NCI-H2081 (cell line): Measurements from ENCODE around the gene TEX2.
A peak's percentile ranks its signal among the peaks of the same experiment; 100 is the strongest.

ENCODE experiments used
- DNase-seq, 2 experiments: peaks; one replicate each; lab custom pipeline; 2025; lab: John Stamatoyannopoulos, UW

Gene TEX2

GRCh38 chr17:64269687-64270649 lies 6.9 kb upstream of the TEX2 start:
- DNase-seq = no peak

GRCh38 chr17:64264891-64265290 lies 1.8 kb upstream of the TEX2 start:
- DNase-seq = no peak

GRCh38 chr17:64262198-64262999 lies 661 bp downstream of the TEX2 start:
- DNase-seq = peak; percentile 26 to 32

DNA sequence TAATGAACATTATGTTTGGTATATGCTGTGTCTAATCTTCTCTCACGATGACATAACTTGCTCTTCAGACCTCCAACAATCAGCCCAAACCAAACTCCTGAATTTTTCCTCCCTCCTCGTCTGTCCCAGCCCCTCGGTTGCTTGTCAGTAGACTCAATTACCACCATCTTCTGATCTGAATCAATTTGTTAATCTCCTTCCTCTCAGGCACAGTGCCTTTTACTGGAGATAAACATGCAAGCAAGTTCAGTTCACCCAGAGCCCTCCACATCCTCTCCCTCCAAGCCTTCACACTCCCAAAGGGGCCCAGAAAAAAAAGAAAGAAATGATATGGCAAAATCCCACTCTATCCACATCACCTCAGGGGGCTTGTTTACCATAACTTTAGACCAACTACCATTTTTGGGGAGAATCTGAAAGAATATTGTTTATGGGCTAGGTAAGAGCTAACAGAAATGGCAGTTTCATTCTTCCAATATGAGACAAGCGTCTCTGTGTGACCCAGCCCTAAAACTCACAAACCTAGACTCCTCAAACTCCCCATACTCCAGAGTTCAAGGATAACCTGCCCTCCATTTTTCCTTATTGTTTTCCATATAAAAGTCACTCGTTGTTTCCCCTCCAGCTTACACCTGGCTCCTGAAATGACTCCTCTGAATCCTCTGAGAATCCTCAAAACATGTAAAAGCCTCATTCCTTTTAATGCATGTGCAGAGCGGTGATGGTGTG lies 1.5 kb downstream of the TEX2 start:
- DNase-seq = no peak

- no peak for DNase-seq
Observed at GRCh38 chr17:64260886-64261285, 2.2 kb downstream of the TEX2 start.

DNA sequence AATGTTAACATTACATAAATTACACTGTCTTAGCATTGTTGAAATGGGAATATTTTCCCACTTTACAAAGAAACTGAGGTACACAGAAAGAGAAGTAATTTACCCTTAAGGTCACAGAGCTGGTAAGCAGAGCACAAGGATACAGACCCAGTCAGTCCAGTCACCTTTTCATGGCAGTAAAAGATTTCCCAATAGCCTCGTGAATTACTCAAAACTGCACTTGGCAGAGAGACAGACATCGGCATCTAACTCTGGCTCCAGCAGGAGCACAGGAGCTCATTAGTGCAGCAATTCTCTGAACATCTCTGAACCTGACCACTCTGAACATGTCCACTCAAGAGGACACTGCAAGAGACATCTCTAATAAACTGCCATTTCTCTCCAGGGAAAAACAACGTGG lies 3.1 kb downstream of the TEX2 start:
- DNase-seq = no peak

DNA sequence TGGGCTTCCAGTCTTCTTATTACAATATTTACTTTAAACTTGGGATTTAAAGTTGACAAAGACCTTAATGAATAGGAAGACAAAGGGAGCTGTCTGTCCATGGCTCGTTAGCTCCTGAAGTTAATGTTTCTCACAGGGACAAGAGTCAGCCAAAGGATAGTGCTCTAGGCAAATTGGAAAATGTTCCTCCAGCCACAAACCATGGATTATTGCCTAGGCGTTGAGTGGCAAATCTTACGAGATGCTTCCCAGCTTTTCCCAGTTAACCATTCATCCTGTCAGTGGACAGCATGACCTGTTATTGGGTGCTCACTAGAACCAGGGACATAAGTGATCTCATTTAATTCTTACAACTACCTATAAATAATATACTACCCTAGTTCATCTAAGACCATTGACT lies 3.6 kb downstream of the TEX2 start:
- no peak for DNase-seq

- DNase-seq = no peak
Observed at GRCh38 chr17:64256913-64257807, 5.9 kb downstream of the TEX2 start.

DNA sequence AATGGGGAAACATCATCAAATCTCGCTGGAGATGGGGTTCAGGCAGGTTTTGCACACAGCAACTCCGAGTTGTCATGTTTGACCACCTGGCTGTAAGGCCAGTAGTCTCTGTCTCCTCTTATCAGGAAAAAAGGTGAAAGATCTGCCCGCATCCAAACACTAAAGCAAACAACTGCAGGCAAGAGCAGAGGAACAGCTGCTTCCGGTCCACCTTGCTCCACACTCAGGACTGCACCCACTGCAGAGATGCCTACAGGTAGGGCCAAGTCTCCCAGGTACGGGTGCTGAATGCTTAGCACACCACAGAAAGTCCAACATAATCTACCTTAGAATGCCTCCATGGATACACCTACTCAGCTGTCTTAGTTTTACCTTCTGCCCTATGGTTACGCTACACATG lies 7.3 kb downstream of the TEX2 start:
- no peak for DNase-seq

GRCh38 chr17:64254755-64255154 lies 8.3 kb downstream of the TEX2 start:
- no peak for DNase-seq

DNA sequence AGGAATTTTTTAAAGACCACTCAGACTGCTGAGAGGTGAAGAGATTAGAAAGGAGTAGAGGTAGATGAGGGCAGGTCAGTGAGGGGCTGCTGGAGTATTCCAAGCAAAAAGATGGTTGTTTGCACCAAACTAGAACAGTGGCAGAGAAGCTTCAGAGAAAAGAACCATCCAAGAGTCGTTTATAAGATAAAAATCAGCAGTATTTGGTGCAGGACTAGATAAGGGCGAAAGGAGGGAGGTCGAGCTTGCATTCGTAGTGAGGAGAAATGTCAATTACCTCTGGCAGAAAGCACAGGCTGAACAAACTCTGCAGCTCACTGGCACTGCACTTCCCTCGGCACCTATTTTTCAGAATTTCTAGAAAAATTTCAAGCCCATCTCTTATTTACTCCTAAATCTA lies 9.6 kb downstream of the TEX2 start:
- DNase-seq = no peak

DNA sequence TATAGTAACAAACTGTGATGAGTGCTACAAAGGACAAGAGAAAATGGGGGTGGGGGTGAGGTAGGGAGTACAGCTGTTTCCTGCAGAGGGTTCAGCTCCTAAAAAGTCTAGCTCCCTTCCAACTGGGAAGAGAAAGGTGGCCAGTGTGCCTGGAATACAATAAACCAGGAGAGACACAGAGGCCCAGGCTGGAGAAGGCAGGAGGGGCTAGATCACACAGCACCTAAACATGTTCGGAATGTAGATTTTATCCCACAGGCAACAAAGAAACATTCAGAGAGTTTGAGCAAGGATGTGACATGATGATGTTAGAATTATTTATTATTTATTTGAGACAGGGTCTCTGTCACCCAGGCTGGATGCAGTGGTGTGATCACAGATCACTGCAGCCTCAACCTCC lies 10.2 kb downstream of the TEX2 start:
- DNase-seq = no peak

DNA sequence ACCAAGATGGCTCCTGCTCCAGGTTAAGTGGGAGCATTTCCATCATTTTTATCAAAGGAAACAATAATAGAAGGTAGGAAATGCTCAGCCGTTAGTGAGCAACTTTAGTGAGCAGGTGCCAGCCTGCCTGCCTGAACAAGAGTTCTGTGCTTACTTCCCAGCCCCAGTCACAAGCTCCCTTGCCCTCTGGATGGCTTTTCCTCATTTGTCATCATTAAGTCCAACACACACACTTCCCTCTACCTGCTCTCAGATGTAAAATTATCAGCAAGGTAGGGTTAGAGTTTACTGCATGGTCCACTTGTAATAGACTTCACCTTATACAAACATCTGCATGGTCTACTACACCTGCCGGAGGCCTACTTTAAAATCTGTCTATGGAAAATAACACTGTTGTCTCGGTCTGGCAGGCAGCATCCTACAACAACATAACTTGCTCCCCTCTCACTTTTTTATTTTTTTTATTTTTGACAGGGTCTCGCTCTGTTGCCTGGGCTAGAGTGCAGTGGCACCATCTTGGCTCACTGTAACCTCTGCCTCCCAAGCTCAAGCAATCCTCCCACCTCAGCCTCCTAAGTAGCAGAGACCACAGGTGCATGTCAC lies 12.7 kb downstream of the TEX2 start:
- no peak for DNase-seq

GRCh38 chr17:64247836-64248235 lies 15.2 kb downstream of the TEX2 start:
- no peak for DNase-seq

DNA sequence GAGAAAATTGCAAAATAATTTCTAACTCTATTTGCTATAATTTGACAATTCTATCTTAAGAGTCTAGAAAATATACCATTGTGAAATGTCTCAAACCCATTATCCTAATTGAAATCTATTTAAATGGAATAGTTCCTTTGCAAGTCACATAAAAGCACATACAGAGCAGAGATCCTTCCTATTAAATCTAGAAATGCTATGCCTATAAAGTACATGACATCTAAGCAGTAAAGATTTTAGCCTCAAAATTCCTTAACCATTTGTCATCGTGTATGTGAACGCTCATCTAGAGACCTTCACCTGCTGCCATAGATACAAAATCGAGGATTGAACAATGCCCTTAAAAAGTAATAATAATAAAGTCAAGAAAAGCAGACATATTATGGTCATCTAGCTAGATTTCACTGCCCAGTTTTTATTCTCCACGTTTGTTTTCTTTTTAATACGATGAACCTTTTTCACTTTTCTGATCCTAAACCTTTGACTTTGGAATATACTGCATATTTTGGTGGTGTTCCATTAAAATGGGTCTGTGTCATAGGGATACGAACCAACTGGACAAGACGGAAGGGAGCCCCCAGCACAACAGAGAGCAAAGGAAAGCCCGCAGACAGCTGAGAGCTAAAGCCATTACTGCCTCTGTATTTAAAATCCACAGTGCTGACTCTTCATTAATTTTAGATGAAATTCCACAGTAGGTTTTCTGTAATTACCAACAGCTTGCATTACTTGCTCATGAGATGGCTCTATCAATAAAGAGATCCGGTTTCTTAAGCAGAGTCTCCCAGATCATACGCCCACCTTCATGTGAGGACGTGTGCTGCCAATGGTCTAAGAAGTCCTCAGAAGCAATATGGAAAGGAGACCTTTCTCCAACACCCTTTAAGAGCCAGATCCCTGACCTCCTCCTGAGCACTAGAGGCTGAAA lies 17.6 kb downstream of the TEX2 start:
- no peak for DNase-seq

DNA sequence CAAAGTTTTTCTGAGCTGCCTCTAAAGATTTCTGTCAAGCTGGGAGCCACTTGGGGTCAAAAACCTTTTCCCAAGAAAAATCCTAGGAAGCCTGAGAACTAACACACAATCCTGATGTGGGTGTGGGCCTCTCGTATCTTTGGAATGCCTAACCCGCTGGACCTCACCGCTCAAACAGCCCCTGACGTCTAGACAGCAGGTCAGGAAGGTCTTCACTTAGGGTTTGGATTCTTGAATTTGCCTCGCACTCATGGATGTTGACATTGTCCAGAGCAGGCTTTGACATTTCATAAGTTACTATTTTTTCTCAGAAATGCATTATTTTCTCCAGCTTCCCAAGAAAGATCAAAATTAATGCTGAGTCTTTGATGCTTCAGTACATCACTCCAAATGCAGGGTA lies 18.9 kb downstream of the TEX2 start:
- DNase-seq = no peak

GRCh38 chr17:64243340-64243739 lies 19.7 kb downstream of the TEX2 start:
- no peak for DNase-seq

DNA sequence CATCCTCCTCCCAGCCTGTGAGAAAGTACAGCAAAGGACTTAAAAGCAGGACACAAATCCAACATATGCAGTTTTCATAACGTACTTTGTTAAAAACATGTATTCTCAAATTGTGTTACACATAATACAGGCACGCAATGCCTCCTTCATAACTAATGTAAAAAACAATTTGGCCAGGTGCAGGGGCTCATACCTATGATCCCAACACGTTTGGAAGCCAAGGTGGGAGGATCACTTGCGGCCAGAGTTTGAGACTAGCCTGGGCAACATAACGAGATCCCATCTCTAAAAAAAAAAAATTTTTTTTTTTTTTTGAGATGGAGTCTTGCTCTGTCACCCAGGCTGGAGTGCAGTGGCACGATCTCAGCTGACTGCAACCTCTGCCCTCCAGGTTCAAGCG lies 20.4 kb downstream of the TEX2 start:
- DNase-seq = no peak

DNA sequence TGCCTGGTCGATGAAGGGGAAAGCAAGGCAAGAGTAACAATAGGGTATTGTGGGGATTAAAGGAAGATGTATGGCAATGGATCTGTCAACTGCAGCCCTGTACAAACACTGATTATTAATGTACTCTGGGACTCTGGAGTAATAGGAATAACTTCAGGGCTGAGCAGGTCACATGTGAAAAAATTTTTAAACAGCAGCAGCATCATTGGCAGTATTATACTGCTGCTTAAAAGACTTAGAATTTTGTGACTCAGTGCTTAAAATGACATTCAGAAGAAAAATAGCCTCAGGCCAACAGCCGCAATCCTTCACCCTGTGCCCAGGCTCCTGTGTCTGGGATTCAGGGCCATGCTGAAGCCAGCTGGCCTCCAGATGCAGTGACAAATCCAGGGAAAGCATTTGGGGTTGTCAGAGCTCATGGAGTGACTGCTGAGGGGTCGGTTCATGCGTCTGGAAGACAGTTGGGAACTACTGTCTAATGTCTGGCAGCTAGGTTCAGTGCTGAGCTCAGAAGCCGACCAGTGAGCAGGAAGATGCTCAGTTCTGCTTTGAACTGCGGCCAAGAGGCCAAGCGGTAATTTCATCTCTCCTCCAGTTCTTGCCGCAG lies 22.2 kb downstream of the TEX2 start:
- no peak for DNase-seq
